ENCODE data around the gene CRYBA2. TPM values are rescaled to one million over a fixed set of nuclear protein-coding genes. Genes with fewer than 3 reads are reported as not detected.

CRYBA2 gene
- total RNA-seq, 8 experiments from 2014 or later = 0.81 to 11.2 (median 0.87) TPM; not detected in 5

DNA sequence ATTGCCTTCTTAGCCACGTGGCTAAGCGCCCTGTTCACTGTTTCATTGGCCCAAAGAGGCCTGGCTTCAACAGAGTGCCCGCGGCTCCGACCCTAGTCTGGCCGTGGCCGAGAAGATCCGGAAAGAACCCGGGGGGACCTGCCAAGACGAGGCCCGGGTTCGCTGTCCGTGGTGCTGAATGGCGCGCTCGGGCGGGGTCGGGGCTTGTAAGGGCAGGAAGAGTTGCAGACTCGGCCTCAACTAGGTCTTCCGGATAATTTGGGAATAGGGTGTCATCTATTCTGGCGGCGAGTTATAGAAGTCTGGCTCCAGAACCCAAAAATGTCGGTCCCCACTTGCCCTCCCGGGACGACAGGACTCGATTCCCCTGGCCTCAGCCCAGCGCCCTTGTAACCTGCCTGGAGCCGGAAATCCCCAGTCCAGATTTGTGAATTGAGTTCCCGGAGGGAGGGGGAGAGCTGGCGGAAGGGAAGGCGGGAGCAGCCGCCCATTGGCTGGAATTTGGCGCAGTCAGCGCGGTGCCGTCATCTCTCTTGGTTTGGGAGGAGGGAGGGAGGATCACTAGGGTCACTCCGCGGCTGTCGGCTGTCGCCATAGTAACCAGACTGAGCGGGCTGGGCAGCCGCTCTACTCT lies 30.2 kb downstream of the CRYBA2 start:
- ATAC-seq (replicated peaks in 6 of 8) = peak; percentile 22 to 84 (median 80)
- Histone ChIP-seq H3K4me3 (peak overlapping the region; percentile 31 to 77 (median 68)), H3K4me1 (replicated peaks in 1 of 2) (peaks cover 20 to 22% of the 10 kb centered on the region in 2 donors), H3K27ac (no peak overlapping the region)
- WGBS, 10 experiments = 0 to 15% (median 0%) methylated on average over 2 to 12 of the region's 42 CpGs; no CpG with 5 or more reads in 3 of the 10 experiments
- in situ Hi-C loops (cut with MboI; ENCODE audit: low pct_unique_long_range_greater_than_20kb in 2 of 9, low sequenced_read_pairs in 9 of 9, unreplicated experiment in 9 of 9) = no loop called here

DNA sequence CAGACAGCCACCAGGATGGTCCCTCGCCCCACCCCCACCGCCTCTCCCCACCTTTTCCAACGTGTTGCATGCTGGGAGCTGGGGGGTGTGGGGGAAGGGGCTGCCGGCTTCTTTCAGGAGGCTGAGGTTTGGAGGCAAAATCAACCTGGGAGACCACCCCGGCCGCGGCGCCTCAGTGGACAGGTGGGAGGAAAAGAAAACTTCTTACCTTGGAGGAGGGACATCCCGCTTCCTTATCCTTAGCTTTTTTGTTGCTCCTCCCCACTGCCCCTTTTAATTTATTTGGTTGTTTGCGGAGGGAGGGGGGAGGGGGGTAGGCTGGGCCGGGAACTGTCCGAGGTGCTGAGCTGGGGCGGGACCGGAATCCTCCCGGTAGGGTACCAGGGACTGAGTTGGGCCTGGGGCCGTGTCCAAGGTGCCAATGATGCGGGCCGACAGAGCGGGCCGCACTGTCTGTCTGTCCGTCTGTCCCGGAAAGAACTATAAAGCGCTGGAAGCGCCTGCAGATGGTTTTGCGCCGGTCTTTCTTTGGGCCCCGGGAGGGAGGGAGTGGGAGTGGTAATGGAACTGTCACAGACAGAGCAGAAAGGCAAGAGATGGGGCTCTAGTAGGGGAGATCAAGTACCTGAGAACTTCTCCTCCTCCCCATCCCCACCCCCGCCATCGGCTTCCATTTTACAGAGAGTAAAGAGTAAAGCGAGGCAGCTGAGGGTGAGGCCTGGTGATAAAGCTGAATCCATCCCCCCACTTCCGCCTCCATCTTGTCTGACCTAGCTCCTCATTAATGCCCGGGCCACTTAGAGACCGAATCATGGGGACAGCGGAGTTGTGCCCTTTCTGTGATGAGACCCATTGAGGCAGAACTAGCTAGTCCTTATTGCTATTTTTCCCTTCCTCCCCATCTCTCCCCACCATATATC lies 31.3 kb downstream of the CRYBA2 start:
- no peak for ATAC-seq (replicated peaks in 6 of 8)
- WGBS, 10 experiments = 20 to 80% (median 40%) methylated on average over 1 to 3 of the region's 34 CpGs; no CpG with 5 or more reads in 5 of the 10 experiments
- Histone ChIP-seq H3K4me1 (replicated peaks in 1 of 2) (peaks cover 20 to 22% of the 10 kb centered on the region in 2 donors), H3K4me3 (peak overlapping the region; percentile 56 to 77 (median 68)), H3K27ac (no peak overlapping the region)
- in situ Hi-C loops (cut with MboI; ENCODE audit: low pct_unique_long_range_greater_than_20kb in 2 of 9, low sequenced_read_pairs in 9 of 9, unreplicated experiment in 9 of 9) = no loop called here

DNA sequence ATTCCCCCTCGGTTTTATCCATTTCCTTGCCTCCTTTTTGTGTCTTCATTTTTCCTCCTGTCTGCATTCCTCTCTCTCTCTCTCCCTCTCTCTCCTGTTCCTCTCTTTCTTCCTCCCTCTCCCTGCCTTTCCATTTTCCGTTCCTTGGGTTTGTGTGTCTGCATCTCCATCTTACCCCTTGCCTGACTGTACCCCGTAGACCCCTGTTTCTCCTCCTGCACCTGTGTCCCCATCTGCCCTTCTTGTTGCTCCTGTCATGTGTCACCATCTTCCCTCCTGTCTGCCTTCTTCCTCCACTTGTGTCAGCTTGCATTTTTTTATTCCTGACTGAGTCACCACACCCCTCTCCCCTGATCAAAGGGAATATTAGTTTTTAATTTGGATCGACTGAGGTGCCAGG lies 32.0 kb downstream of the CRYBA2 start:
- 0 to 39% (median 12%) methylated on average over 2 to 4 of the region's 4 CpGs; no CpG with 5 or more reads in 1 of the 10 experiments for WGBS, 10 experiments
- Histone ChIP-seq H3K4me3 (peak overlapping the region; percentile 56 to 77 (median 68)), H3K4me1 (replicated peaks in 1 of 2) (peaks cover 20 to 22% of the 10 kb centered on the region in 2 donors), H3K27ac (no peak overlapping the region)
- no peak for ATAC-seq (replicated peaks in 6 of 8)
- in situ Hi-C loops (cut with MboI; ENCODE audit: low pct_unique_long_range_greater_than_20kb in 2 of 9, low sequenced_read_pairs in 9 of 9, unreplicated experiment in 9 of 9) = no loop called here

DNA sequence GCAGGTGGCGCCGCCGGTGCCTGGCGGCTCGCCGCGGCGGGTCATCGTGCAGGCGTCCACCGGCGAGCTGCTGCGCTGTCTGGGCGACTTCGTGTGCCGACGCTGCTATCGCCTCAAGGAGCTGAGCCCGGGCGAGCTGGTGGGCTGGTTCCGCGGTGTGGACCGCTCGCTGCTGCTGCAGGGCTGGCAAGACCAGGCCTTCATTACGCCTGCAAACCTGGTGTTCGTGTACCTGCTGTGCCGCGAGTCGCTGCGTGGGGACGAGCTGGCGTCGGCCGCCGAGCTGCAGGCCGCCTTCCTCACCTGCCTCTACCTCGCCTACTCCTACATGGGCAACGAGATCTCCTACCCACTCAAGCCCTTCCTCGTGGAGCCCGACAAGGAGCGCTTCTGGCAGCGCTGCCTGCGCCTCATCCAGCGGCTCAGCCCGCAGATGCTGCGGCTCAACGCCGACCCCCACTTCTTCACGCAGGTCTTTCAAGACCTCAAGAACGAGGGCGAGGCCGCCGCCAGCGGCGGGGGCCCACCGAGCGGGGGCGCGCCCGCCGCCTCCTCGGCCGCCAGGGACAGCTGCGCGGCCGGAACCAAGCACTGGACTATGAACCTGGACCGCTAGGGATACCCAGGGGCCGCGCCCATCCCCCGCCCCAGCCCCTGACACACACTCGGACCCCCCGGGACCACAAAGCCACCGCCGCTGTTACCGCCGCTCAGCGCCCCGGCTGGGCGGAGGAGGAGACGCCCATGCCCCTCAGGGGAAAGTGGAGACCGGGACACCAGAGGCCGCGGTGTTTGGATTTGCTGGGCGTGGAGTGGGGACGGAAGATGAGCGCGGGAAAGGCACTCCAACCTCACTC lies 32.7 kb downstream of the CRYBA2 start:
- ATAC-seq (replicated peaks in 6 of 8) = no peak
- peak overlapping the region; percentile 56 to 77 (median 68) for H3K4me3 ChIP-seq
- in situ Hi-C loops (cut with MboI; ENCODE audit: low pct_unique_long_range_greater_than_20kb in 2 of 9, low sequenced_read_pairs in 9 of 9, unreplicated experiment in 9 of 9) = no loop called here
- peaks cover 20 to 22% of the 10 kb centered on the region in 2 donors for H3K4me1 ChIP-seq (replicated peaks in 1 of 2)
- H3K27ac ChIP-seq = no peak overlapping the region
- 0 to 19% (median 6%) methylated on average over 1 to 16 of the region's 87 CpGs; no CpG with 5 or more reads in 3 of the 10 experiments for WGBS, 10 experiments

DNA sequence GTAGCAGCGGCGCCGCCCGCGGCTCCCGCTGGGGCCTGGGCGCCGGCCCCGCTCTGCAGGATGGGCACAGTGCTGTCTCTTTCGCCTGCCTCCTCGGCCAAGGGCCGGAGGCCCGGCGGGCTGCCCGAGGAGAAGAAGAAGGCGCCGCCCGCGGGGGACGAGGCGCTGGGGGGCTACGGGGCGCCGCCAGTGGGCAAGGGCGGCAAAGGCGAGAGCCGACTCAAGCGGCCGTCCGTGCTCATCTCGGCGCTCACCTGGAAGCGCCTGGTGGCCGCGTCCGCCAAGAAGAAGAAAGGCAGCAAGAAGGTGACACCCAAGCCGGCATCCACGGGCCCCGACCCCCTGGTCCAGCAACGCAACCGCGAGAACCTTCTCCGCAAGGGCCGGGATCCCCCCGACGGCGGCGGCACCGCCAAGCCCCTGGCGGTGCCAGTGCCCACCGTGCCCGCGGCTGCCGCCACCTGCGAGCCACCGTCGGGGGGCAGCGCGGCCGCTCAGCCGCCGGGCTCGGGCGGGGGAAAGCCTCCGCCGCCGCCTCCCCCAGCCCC lies 33.4 kb downstream of the CRYBA2 start:
- peak overlapping the region; percentile 56 to 77 (median 68) for H3K4me3 ChIP-seq
- H3K27ac ChIP-seq = peak overlapping the region; percentile 19 to 55
- in situ Hi-C loops (cut with MboI; ENCODE audit: low pct_unique_long_range_greater_than_20kb in 2 of 9, low sequenced_read_pairs in 9 of 9, unreplicated experiment in 9 of 9) = no loop called here
- 0% methylated on average over 7 of the region's 67 CpGs; no CpG with 5 or more reads in 9 of the 10 experiments for WGBS, 10 experiments
- ATAC-seq (replicated peaks in 6 of 8) = no peak
- H3K4me1 ChIP-seq (replicated peaks in 1 of 2) = peaks cover 20 to 22% of the 10 kb centered on the region in 2 donors

DNA sequence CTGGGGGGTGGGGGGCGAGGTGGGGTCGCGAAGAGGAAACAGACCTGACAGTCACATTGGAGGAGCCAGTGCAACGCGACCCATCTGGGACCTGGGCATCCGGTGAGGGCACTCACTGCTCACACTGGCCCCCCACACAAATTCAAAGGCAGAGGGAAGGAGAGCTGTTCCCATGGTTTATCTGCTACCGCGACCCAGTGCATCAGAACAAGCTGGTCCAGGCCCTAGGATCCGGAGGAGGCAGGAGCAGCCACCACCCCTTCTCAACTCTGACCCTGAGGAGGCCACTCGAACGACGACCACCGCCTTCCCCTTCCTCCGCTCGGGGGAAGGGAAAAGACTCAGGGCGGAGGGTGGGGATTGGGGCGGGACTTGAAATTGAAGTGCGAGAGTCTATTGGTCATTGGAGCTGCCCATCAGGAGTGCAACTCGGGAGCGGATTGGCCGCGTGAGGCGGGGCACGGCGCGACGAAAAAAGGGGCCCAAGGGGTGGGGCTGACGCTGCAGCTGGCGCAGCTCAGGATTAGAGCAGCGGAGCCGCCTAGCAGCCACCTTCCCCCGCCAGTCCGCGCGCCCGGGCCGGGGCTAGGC lies 34.0 kb downstream of the CRYBA2 start, which contains the start of gene CDK5R2:
Gene CDK5R2 (plus strand): TSS at position 526 of the 591 bp plus-strand sequence. CDS start 155 bp downstream, outside the sequence.
- in situ Hi-C loops (cut with MboI; ENCODE audit: low pct_unique_long_range_greater_than_20kb in 2 of 9, low sequenced_read_pairs in 9 of 9, unreplicated experiment in 9 of 9) = no loop called here
- ATAC-seq (replicated peaks in 6 of 8) = peak; percentile 65 to 97 (median 79)
- Histone ChIP-seq H3K4me1 (replicated peaks in 1 of 2) (peaks cover 15 to 18% of the 10 kb centered on the region in 2 donors), H3K27ac (peak within 1 kb of the TSS; percentile 19 to 55), H3K4me3 (peak within 1 kb of the TSS; percentile 56 to 77 (median 68))
- 0 to 16% (median 0%) methylated on average over 1 to 7 of the region's 37 CpGs; no CpG with 5 or more reads in 6 of the 10 experiments for WGBS, 10 experiments

DNA sequence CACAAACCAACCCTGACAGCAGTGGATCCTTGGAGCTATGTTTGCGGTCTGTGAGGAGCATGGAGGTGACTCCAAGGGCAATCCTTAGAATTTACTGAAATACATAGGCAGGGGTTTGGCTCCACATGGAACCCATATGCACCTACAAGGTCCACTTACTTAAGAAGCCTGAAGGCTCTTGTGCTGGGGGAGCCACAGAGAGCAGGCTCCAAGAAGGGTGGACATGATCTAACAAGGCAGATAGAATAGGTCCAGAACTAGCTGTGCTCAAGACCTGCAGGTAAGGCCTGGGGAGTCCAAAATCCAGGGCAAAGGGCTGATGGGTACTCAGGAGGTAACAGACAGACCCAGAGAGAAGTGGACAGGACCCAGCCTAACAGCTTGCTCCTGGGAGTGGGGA lies 34.9 kb downstream of the CRYBA2 start:
- in situ Hi-C loops (cut with MboI; ENCODE audit: low pct_unique_long_range_greater_than_20kb in 2 of 9, low sequenced_read_pairs in 9 of 9, unreplicated experiment in 9 of 9) = no loop called here
- no peak overlapping the region for H3K4me3 ChIP-seq
- no peak overlapping the region for H3K27ac ChIP-seq
- WGBS, 10 experiments = 67 to 100% methylated on average over 1 of the region's 1 CpG; no CpG with 5 or more reads in 8 of the 10 experiments
- peaks cover 6 to 9% of the 10 kb centered on the region in 2 donors for H3K4me1 ChIP-seq (replicated peaks in 1 of 2)
- ATAC-seq (replicated peaks in 6 of 8) = no peak

DNA sequence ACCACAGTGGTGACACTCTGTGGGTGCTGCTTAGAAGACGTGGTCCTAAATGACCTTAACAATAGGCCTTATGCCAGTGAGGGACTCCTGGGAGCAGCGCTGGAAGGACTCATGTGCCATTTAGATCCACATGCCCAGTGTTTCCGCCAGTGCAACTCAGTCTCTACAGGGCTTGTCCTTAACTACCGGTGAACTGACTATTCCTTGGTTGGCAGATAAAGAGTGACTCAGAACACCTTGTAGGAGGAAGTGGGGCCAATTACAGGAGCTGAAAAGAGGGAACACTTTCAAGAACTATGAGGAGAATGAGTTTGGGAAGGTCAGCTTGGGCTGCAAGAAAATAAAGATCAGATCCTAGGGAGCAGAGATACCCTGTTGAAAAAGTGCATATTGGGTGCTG lies 35.6 kb downstream of the CRYBA2 start:
- no peak overlapping the region for H3K4me3 ChIP-seq
- H3K4me1 ChIP-seq (replicated peaks in 1 of 2) = peaks cover 6 to 7% of the 10 kb centered on the region in 2 donors
- H3K27ac ChIP-seq = no peak overlapping the region
- ATAC-seq (replicated peaks in 6 of 8) = no peak
- 19 to 100% (median 58%) methylated on average over 1 to 4 of the region's 4 CpGs; no CpG with 5 or more reads in 4 of the 10 experiments for WGBS, 10 experiments
- in situ Hi-C loops (cut with MboI; ENCODE audit: low pct_unique_long_range_greater_than_20kb in 2 of 9, low sequenced_read_pairs in 9 of 9, unreplicated experiment in 9 of 9) = no loop called here

DNA sequence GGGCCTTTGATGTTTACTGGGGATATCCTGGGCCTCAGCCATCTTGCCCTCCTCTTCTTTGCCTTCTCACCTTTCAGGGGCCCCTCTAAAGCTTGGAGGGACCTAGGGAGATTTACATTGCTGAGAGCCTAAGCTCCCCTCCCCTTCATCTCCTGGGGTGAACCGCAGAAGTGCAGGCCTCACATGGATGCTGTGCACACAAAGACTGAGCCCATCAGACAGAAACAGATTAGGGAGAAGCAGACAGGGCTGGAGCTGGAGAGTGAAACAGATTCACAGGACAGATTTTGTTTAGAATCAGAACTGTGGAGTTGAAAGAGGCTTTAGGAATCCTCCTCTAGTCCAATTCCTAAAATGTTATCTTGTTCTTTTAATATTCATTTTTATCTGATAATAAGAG lies 37.2 kb downstream of the CRYBA2 start:
- Histone ChIP-seq H3K4me1 (replicated peaks in 1 of 2) (peaks cover 2 to 3% of the 10 kb centered on the region in 2 donors), H3K4me3 (no peak overlapping the region), H3K27ac (no peak overlapping the region)
- no peak for ATAC-seq (replicated peaks in 6 of 8)
- 0 to 57% (median 20%) methylated on average over 1 of the region's 1 CpG; no CpG with 5 or more reads in 5 of the 10 experiments for WGBS, 10 experiments
- in situ Hi-C loops (cut with MboI; ENCODE audit: low pct_unique_long_range_greater_than_20kb in 2 of 9, low sequenced_read_pairs in 9 of 9, unreplicated experiment in 9 of 9) = no loop called here

DNA sequence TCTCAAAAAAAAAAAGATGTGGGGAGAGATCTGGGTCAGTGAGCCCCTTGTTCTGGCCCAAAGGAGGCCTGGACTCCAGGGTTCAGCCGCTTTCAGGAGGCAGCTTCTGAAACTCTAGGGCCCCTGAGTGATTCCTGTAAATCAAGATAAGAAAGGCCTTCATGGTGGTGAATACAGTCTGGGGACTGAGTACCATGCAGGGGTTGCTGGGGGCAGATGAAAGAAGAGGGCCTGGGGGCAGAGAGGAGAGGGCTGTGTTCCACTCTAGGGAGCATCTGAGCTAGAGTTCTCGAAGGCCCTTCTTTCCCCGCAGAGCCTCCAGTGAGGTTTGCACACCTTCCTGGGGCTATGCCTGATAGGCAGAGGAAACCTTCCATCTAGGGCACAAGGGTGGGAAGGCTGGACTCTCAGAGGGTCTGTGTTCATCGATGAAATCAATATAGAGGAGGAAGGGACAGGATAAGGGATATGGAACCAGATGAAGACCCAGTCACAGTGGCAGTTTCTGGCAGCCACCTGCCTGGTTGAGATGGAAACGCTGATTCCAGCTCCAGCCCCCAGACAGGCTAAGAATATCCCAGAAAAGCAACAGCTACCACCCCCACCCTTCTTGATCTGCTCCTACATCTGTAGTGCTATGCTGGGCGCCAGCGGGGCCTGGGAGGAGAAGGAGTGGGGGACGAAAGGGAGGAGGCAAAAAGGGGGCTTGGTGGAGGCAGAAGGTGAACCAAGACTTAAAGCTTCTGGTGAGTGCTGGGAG lies 38.5 kb downstream of the CRYBA2 start:
- in situ Hi-C loops (cut with MboI; ENCODE audit: low pct_unique_long_range_greater_than_20kb in 2 of 9, low sequenced_read_pairs in 9 of 9, unreplicated experiment in 9 of 9) = no loop called here
- no peak overlapping the region for H3K27ac ChIP-seq
- no peak overlapping the region for H3K4me3 ChIP-seq
- no peak for ATAC-seq (replicated peaks in 6 of 8)
- H3K4me1 ChIP-seq (replicated peaks in 1 of 2) = peaks cover 2 to 3% of the 10 kb centered on the region in 2 donors
- WGBS, 10 experiments = 0 to 71% (median 25%) methylated on average over 1 to 6 of the region's 8 CpGs; no CpG with 5 or more reads in 4 of the 10 experiments

DNA sequence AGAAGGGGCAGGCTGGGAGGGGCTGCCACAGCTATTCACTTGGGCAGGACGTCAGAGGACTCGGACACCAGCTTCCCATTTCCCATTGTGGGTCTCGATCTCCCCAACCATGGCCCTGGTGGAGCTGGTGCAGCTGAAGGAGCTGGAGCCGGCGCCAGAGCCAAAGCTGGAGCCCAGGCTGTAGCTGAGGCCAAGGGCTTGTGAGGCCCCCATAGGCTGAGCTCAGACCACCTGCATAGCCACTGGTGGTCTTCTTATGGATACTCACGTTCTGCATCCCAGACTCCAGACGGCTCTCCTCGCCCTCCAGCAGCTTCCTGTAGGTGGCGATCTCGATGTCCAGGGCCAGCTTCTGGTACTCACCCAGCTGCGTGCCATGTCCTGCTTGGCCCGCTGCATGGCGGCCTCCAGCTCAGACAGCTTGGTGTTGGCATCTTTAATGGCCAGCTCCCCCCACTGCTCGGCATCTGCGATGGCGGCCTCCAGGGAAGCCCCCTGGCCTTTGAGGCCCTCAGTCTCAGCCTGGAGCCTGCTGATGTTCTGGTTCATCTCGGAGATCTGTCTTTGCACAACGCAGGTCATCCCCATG lies 39.8 kb downstream of the CRYBA2 start:
- H3K27ac ChIP-seq = no peak overlapping the region
- 20 to 83% (median 59%) methylated on average over 2 to 8 of the region's 18 CpGs; no CpG with 5 or more reads in 3 of the 10 experiments for WGBS, 10 experiments
- peak in 1 of 8 experiments; percentile 18 for ATAC-seq (replicated peaks in 6 of 8)
- H3K4me3 ChIP-seq = no peak overlapping the region
- H3K4me1 ChIP-seq (replicated peaks in 1 of 2) = no peaks in the 10 kb centered on the region
- in situ Hi-C loops (cut with MboI; ENCODE audit: low pct_unique_long_range_greater_than_20kb in 2 of 9, low sequenced_read_pairs in 9 of 9, unreplicated experiment in 9 of 9) = no loop called here
